ENCODE results near the gene MAOB. TPM values are rescaled to one million over a fixed set of nuclear protein-coding genes. Genes with fewer than 3 reads are reported as not detected.
A peak's percentile ranks its signal among the peaks of the same experiment; 100 is the strongest.
"Not testable (repeated sequence)": the region's sequence is repeated elsewhere in the genome, so short reads cannot be mapped to it uniquely, and the experiment has no call there.

Gene MAOB
- total RNA-seq (2014; rRNA removed; shearing (Covaris generic); ENCODE audit: low replicate concordance) = 0.30 TPM in 1 of 2 replicates, not detected in the other

DNA sequence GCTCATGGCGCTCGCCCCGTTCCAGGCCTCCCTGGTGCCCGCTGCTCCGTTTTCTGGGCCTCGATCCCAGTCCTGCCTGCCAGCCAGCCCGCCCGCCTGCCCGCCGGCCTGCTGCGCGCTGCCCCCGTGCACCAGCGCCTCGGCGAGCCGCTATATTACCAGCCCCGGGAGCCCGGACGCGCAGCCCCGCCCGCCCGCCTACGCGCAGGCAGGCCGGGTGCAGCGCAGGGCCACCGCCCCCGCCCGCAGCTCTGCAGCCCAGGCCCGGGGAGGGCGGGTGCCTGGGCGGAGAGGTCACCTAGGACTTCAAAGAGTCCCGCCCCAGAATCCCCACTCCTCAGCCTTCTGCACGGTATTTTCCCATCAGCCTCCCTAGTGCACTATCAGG lies at the start of gene MAOB:
Gene MAOB, minus strand, starts transcription at position 157 of the 388 bp plus-strand sequence. Its CDS starts 151 bp downstream, at position 6.
- Histone ChIP-seq H3K9me3 (no peaks in the 10 kb centered on the region), H3K4me3 (no peak within 1 kb of the TSS), H3K36me3 (no peaks in the 10 kb centered on the region), H3K27me3 (no peaks in the 10 kb centered on the region)
- DNase-seq = peak; percentile 57

DNA sequence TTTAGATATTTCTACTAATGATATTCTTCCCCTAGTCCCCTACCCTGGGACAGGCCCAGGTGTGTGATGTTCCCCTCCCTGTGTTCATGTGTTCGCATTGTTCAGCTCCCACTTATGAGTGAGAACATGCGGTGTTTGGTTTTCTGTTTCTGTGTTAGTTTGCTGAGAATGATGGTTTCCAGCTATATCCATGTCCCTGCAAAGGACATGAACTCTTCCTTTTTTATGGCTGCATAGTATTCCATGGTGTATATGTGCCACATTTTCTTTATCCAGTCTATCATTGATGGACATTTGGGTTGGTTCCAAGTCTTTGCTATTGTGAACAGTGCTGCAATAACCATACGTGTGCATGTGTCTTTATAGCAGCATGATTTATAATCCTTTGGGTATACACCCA lies 39.8 kb upstream of the MAOB start:
- not testable (repeated sequence) for H3K9me3 ChIP-seq, DNase-seq, H3K36me3 ChIP-seq, H3K4me3 ChIP-seq, H3K27me3 ChIP-seq

DNA sequence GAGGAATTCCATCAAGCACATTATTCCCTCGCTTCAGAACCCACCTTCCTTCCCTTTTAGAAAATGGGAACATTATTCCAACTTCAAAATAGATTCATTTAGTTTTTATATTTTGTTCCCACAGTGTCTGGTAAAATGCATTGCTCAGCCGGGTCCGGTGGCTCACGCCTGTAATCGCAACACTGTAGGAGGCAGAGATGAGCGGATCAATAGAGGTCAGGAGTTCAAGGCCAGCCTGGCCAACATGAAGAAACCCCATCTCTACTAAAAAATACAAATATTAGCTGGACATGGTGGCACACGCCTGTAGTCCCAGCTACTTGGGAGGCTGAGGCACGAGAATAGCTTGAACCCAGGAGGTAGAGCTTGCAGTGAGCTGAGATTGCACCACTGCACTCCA lies 28.5 kb upstream of the MAOB start:
- H3K27me3 ChIP-seq, H3K36me3 ChIP-seq, H3K9me3 ChIP-seq, H3K4me3 ChIP-seq, DNase-seq: not testable (repeated sequence)

DNA sequence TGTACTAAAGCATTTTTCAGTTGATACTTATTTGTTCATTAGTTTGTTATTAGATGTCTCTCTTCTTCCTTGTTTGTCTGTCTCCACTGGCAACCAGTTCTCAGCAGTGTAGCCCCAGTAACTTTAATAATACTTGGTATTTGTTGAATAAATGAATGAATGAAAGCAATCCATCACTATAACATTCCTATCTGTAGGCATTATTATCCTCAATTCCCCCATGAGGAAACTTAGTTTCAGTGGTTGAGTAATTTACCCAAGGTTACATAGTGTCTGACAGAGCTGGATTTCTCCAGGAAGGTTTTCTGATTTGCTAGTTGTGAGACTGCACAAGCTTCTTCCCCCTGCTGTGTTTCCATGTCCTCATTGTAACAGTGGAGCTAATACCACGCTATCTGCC lies 27.8 kb upstream of the MAOB start:
- Histone ChIP-seq H3K36me3 (no peaks in the 10 kb centered on the region), H3K27me3 (no peaks in the 10 kb centered on the region), H3K9me3 (no peaks in the 10 kb centered on the region), H3K4me3 (no peak overlapping the region)
- DNase-seq = no peak

DNA sequence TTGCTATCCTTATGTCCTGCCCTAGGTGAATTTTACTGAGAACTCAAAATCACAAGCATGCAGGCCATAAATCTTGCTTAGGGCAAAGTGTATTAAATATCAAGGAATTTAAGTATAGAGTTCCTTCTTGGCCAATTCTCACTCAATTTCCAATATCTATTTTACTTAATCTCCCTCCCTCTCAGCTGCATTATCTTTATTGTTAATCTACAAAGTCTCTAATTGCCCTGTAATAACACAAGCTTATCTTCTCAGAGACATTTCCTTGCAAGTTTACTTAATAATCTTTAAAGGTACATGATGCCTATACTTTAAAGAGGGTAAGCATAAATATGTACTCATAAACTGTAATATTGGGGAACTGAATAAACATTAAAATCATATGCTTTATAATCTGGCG lies 26.9 kb upstream of the MAOB start:
- Histone ChIP-seq H3K36me3 (no peaks in the 10 kb centered on the region), H3K4me3 (no peak overlapping the region), H3K27me3 (no peaks in the 10 kb centered on the region), H3K9me3 (no peaks in the 10 kb centered on the region)
- DNase-seq = no peak

DNA sequence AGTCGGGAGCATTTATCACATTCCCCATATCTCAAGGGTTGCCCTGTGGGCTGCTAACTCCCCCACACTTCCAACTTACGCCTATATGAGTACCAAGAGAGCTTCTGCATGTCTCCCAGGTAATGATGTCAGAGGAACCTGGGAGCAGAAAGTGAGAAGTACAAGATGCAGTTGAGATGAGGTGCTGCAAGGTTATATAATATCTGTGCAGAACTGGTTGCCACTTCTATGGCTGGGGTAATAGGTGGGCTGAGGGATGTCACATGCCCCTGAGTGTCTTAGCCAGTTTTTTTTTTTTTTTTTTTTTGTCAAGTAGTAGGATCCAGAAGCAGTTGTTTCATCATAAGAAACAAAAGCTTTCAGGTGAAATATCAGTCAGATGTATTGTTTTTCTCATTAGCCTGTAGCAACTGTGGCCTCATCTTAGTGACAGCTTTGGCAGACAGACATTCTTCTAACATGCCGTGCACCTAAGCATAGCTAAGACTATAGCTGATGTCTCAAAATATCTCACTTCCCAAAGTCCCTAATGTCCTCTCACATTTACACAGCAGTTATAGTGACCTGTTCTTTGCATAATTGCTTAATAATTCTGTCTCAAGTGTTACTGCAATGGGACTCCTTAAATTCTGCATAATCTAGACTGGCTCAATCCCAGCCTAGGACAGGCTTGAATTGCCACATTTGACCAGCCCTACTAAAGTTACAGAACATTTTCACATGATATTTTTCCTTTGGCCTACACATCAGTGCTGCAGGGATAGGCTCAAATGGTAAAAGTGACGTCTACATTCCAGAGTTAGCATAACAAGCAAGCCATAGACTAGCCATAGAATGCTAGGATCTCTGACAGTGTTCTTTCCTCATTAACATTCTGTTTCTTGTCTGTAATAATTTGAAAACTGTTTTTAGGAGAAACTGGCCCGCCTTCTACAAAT lies 17.9 kb upstream of the MAOB start:
- no peak overlapping the region for H3K4me3 ChIP-seq
- DNase-seq = no peak
- no peaks in the 10 kb centered on the region for H3K9me3 ChIP-seq
- no peaks in the 10 kb centered on the region for H3K36me3 ChIP-seq
- H3K27me3 ChIP-seq = no peaks in the 10 kb centered on the region

DNA sequence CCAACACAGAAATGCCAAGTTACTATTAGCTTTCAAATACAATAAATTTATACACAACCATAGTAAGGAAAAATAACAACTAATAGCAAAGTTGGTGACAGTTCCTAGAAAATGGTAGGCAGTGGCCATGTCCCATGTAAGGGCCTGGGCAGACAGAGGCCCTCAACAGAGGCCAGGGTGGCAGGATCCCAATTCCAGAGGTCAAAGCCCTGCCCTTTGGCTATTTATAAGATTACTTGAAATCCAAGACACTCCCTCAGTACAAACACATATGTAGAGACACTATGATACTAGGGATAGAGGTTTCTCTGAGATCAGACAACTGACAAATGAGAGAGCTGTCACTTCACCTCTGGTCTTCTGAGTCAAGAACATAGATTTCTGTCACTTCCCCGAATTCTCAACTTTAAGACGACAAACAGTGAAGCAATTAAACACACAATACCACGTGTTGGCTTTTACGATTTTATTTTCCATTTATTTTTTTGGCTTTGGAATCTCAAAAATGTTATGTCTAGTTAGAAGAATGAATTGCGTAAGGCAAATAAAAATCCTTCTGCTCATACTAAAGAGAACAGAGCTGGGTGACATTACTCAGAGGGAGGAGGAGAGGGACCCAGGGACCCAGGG lies 16.3 kb upstream of the MAOB start:
- no peaks in the 10 kb centered on the region for H3K27me3 ChIP-seq
- H3K36me3 ChIP-seq = no peaks in the 10 kb centered on the region
- no peak for DNase-seq
- no peak overlapping the region for H3K4me3 ChIP-seq
- no peaks in the 10 kb centered on the region for H3K9me3 ChIP-seq

DNA sequence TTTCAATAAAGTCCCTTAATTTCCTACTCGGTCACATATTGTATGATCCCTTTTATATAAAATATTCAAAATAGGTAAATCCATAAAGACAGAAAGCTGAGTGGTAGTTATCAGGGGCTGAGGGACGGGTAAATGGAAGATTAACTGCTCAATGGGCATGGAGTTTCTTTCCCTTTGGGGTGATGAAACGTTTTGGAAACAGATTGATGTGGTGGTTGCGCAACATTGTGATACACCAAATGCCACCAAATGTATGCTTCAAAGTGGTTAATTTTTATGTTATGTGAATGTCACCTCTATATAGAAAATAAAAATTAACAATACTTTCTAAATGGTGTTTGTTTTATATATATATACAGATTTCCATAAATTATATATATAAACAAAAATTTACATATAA lies 15.0 kb upstream of the MAOB start:
- no peaks in the 10 kb centered on the region for H3K27me3 ChIP-seq
- H3K9me3 ChIP-seq = no peaks in the 10 kb centered on the region
- no peak for DNase-seq
- no peak overlapping the region for H3K4me3 ChIP-seq
- no peaks in the 10 kb centered on the region for H3K36me3 ChIP-seq

DNA sequence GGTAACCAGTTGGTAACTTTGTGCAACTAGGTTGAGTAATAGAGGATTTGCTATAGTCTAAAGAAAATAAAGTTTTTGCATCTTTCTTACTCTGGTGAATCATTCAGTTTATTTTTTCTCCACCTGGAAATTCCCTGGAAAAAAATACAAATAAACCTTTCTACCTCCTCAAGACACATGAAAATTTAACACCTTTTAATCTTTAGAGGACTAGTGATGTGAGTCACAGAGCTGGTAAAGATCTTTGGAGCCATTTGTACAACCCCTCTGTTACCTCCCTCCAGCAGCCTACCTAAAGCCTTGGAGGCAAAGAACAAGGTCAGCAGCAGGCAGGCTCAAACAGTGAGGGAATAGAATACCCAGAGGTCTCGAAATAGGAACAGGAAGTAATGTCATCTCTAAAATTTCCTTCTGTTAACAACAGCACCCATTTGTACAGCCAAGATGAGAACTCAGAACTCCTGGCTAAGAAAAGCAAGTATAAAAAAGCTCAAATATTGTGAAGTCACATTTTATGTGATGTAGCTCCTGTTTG lies 10.2 kb upstream of the MAOB start:
- DNase-seq = no peak

DNA sequence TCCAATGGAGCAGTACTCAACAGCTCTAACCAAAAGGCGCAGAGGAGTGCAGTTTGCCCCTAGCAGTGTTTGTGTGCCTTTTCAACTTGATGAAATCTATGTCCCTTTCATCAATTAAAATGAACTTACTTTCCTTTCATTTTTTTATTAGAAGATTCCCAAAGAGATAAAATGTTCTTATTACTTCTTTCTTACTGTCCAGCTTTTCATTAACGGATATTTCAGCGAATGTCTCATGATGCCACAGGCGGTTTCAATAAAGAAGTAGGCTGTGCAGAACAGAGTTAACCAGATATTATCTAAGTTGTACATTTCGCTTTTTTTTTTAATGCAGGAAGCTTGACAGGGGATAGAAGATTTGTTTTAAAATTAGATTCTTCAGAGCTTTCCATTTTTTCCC lies 3.4 kb upstream of the MAOB start:
- no peaks in the 10 kb centered on the region for H3K27me3 ChIP-seq
- DNase-seq = no peak
- no peaks in the 10 kb centered on the region for H3K9me3 ChIP-seq
- no peaks in the 10 kb centered on the region for H3K36me3 ChIP-seq
- no peak overlapping the region for H3K4me3 ChIP-seq

More for the DNA sequence above, 10.2 kb upstream of the MAOB start:
- H3K36me3 ChIP-seq = no peaks in the 10 kb centered on the region
- H3K27me3 ChIP-seq = no peaks in the 10 kb centered on the region
- H3K9me3 ChIP-seq = no peaks in the 10 kb centered on the region
- H3K4me3 ChIP-seq = no peak overlapping the region

DNA sequence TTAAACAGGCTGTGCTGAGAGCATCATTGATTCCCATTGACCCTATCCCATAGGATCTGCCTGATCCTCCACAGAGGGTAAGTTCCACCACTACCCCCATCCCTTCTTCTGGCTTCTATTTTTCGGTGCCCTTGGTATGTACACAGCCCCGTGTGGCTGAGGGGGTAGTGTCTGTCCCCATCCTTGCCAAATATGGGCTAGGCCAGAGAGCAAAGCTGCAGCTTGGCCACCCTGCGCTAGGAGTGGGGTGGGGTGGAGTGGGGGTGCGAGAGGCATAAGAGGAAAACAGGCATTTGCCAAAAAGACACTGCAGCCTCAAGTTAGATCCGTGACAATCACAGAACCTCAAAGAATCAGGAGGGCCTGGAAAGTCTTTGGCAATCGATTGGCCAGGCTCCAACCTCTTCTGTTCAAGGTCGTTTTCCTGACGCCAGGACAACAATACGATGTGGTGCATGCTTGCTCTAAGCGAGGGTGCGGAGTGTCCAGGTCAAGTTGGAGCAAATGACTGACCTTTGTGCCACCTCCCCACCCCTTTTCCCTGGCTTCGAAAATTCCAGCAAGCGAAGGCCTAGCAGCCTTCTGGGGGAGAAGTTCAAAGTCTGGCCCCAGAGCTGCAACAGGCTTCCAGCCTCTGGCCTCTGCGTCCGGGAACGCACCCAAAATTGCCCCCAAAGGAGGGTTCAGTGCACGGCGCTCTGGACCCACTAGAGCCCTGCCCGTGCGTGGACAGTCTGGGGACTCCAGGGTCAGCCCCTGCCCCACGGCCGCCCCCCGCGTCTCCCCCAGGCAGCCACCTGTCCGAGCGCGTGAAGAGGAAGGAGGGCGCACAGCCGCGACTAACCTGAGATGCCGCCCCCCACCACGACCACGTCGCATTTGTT lies 598 bp downstream of the MAOB start:
- Histone ChIP-seq H3K36me3 (no peaks in the 10 kb centered on the region), H3K27me3 (no peaks in the 10 kb centered on the region), H3K9me3 (no peaks in the 10 kb centered on the region), H3K4me3 (no peak overlapping the region)
- DNase-seq = no peak

DNA sequence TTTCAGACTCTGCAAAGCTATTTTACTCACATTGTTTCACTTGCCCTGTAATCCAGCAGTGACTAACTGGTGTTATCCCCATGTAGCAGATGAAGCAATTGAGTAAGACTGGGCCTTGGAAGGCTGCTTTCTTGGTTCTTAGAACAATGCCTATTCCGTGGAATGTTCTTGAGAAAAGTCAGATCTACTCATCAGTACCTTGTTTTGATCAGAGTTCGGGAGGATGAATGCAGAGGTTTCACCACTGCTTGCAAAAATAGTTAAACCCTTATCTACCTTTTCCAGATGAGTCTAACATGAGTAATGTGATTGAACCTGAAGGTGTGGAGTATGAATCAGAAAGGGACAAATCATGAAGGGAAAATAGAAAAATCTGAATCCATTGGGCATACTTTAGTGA lies 1.8 kb downstream of the MAOB start:
- Histone ChIP-seq H3K36me3 (no peaks in the 10 kb centered on the region), H3K4me3 (no peak overlapping the region), H3K9me3 (no peaks in the 10 kb centered on the region), H3K27me3 (no peaks in the 10 kb centered on the region)
- no peak for DNase-seq

DNA sequence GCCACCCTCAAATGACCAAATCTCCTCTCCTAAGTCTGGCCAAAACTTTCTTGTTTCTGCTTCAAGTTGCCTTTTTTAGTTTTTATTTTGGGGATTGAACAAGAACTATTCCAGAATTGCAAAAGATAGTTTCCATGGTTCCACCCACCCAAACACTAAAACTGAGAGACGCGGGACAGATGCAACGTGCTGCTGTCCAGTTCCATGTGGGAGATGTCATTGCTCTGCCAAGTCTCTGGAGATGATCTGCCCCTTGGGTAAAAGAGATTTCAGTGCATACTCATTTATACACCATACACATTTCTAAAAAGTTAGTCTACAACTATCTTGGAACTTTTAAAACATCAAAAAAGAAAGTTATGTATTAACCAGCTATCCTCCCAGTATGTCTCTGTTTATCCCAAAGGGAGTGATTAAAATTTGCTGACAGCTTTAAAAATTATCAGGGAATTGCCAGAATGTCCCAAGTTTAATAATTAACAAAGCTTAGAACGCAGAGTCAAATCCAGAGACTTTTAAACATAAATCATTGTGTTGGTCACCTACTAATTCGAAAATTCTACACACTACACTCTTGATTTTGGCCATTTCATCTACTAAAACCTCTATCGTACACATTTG lies 3.2 kb downstream of the MAOB start:
- Histone ChIP-seq H3K9me3 (no peaks in the 10 kb centered on the region), H3K4me3 (no peak overlapping the region), H3K27me3 (no peaks in the 10 kb centered on the region), H3K36me3 (no peaks in the 10 kb centered on the region)
- DNase-seq = no peak

DNA sequence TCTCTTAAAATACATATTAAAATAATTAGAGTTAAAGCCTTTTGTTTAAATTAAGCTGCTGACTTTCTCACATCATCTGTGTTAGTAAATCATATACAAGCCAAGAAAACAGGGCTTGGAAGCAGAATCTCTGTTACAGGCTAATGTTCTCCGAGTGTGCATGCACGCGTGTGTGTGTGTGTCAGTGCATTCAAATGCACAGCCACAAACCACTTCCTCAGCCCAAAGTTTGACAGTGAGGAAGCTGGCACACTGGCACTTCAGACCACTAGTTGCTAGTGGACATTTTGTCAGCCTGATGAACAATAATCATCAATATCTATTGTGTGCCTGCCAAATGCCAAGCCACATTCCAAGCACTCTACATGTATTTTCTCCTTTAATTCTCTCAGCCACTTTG lies 5.6 kb downstream of the MAOB start:
- Histone ChIP-seq H3K9me3 (no peaks in the 10 kb centered on the region), H3K4me3 (no peak overlapping the region), H3K27me3 (no peaks in the 10 kb centered on the region), H3K36me3 (no peaks in the 10 kb centered on the region)
- DNase-seq = no peak

DNA sequence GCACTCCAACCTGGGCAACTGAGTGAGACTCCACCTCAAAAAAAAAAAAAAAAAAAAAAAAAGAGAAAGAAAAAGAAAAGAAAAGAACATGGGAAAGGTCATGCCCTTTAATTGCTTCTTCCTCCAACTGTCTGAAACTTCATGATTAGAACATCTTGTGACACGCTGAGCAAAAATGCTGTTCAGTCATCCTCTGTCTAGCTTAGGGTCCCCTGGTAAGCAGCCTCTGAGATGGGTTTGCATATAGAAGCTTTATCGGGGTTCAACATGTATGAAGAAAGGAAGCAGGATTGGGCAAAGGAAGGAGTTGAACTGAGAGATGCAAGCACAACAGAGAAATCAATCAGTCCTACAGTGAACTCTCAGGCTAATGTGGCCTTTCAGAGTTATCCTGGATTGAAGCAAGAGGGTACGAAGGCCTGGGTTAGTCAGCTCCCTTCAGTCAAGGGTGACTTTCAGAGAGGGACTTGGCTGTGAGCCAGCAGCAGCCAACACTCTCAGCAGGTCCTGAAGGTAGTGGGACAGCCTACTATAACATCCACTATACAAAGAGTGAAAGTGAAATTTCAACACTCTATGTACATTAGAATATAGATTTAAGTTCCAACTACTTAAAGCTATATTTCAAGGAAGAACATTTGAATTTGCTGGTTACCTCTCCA lies 11.4 kb downstream of the MAOB start:
- Histone ChIP-seq H3K27me3 (no peaks in the 10 kb centered on the region), H3K4me3 (no peak overlapping the region), H3K36me3 (no peaks in the 10 kb centered on the region), H3K9me3 (no peaks in the 10 kb centered on the region)
- DNase-seq = no peak

DNA sequence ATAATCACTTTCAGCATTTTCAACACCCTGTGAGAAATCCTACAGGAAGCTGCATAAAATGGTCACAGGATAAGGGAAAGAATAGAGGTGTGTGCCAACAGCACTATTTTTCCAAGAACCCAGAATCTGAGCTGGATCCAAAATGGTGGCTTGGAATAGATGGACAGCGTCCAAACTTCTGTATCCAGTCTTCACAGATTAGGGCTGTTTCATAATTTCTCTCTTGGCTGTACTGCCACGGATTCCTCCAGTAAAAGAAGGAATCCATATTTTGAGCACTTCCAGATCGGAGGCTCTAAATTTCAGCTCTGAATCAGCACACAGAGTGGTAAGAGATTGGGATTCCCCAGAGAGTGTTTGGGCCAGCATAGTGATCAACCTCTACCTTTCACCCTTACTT lies 12.2 kb downstream of the MAOB start:
- no peaks in the 10 kb centered on the region for H3K36me3 ChIP-seq
- DNase-seq = no peak
- no peaks in the 10 kb centered on the region for H3K9me3 ChIP-seq
- H3K27me3 ChIP-seq = no peaks in the 10 kb centered on the region
- no peak overlapping the region for H3K4me3 ChIP-seq
